ENCODE measurements around the gene NOD2.

DNA sequence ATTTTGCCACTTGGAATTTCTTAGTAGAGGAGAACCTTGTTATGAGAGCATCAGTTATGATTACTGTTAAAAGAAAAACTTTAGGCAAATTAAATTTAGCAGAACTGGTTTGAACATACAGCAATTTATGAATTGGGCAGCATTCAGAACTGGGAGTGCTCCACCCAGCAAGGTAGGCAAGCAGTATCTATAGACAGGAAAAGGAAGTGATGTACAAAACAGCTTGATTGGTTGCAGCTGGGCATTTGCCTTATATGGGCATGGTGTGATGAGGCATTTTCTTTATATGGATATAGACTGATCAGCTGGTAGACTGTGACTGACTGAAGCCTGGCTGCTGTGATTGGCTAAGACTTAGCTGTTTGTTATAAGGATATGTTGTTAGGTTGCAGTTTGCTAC is 30.9 kb downstream of the NOD2 start:
- TF ChIP-seq, protein P1, sequence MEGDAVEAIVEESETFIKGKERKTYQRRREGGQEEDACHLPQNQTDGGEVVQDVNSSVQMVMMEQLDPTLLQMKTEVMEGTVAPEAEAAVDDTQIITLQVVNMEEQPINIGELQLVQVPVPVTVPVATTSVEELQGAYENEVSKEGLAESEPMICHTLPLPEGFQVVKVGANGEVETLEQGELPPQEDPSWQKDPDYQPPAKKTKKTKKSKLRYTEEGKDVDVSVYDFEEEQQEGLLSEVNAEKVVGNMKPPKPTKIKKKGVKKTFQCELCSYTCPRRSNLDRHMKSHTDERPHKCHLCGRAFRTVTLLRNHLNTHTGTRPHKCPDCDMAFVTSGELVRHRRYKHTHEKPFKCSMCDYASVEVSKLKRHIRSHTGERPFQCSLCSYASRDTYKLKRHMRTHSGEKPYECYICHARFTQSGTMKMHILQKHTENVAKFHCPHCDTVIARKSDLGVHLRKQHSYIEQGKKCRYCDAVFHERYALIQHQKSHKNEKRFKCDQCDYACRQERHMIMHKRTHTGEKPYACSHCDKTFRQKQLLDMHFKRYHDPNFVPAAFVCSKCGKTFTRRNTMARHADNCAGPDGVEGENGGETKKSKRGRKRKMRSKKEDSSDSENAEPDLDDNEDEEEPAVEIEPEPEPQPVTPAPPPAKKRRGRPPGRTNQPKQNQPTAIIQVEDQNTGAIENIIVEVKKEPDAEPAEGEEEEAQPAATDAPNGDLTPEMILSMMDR (conservative IDR thresholded peaks at IDR 0.05) = no peak
- TF ChIP-seq ZFX (IDR thresholded peaks at IDR 0.05) = no peak

All from C4-2B (cell line).